CD4-positive, alpha-beta T cell treated with Interleukin-21 for 1 hour (primary cell): ENCODE results near the gene RASGEF1B.
"Not testable (repeated sequence)": the region's sequence is repeated elsewhere in the genome, so short reads cannot be mapped to it uniquely, and the experiment has no call there.

Experiments used
- DNase-seq: peaks from one replicate; pipeline ENCODE4 v3.0.0-alpha.2; 2020

RASGEF1B gene

DNA sequence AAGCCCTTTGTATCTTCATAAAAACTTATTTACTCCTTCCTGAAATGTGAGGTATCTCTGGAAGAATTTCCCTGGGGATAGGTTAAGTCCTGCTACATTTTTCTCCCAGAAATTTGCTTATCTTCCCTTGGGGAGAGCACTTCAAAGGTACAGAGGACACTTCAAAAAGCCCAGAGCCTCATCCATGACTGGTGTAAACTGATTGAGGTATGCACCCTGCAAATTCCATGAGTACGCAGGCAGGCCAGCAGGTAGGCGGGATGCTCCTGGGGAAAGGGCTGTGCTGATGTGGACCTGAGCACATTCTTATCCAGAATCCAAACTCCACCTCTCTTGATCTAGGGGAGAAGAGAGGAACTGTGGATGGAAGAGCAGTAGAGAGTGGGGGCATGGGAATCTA is 26.3 kb upstream of the RASGEF1B start:
- no peak for DNase-seq

DNA sequence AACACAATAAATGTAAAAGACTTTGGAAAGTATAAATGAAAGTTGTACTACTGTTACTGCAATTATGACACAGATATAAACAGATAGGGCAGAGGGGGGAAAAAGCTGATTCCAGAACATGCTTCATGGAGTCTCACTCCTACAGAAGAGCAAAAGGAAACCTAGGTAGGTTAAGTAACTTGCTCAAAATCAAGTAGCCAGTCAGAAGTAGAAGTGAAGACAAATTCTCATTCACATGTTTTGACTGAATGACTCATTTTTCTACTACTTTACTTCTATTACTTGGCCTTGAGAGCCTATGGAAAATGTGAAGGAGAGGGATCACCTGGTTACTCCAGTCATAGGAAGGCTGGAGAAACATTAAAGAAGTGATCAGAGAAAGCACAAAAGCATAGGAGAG is 23.6 kb upstream of the RASGEF1B start:
- no peak for DNase-seq

DNA sequence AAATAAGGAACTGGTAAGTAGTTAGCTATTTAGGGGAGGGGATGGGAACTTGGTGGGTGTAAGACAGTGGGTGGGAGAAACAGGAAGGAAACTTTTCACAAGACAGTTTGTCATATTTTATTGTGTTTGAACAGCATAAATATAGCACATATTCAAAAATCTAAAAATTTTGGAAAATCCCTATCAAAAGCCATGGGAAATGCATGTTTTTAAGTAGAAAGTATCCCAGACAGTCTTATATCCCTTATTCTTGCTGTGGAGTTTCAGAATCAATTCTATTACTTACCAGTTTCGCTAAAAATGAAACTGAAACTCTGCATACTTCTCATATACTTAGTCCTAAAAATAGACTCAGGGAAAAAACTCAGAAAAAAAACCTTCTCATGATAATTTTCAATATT is 22.3 kb upstream of the RASGEF1B start:
- peak; percentile 49 for DNase-seq

DNA sequence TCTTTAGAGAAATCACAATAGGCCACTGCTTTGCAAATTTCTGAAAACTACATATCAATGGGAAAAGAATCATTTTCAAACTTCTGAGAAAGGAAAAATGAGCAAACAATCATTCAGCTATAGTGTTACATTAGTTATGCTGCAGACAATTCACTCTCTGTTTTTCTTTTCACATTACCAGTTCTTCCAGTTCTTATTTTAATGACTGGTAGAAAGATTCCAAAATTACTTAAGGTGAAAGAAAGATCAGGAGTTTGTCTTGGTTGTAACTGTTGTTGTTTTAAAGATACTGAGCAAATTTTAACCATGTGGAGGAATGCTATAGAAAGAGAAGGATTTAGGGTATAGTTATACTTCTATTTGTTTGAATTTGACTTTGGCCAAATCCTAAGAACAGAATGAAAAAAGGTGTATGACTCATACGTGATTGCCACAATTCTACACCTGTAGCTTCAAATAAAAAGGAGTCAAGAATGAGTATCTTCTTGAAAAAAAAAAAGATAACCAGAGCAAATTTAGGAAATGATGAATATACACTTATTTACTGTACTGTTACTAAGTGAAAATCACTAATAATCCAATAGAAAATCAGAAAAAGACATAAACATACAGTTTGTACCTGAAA is 21.0 kb upstream of the RASGEF1B start:
- DNase-seq, result no peak

DNA sequence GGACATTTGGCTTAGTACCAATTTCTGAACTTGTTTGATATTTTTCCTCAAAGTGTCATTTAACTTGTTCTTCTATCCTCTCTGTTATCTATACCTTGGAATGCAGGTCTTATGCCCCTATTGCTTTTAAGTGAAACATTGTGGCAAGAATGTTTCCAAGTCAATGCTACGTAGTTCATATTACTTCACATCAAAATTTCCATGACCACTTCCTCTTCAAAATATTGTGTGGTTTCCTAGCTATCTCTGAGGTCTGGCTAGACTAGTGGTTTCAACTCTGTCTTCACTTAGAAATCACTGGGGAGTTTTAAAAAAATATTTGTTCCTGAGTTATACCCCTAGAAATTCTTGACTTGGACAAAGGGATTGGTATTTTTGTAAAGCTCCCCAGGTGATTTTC is 20.2 kb upstream of the RASGEF1B start:
- peak; percentile 88 for DNase-seq

DNA sequence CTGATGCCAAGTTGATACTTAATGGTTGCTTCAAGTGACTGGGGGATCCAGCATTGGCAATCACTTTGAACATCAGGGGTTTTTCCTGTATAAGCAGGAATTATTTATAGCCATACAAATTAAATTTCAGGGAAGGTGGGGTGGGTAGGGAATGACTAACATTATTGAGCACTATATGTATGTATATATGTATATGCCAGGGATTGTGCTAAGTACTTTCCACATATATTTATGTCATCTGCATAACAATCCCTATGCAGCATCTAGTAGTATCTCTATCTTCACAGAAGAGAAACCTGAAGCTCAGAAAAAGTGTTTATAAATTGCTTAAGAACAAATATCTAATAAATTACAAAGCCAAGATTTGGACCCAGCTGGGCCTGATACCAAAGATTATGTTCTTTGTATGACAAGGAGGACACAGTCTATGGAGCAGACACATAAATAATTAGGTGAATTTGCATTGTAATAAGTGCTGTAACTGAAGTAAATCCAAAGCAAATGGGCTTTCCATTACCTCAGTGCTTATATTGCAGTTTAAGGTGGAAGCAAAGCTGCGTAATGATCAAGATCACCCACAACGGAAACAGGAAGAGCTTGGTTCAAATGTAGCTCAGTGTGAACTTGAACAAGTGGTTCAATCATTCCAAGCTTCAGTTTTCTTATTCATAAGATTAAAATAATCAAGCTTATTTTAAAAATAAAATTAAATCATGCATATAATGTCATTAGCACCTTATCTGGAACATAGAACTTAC is 18.9 kb upstream of the RASGEF1B start:
- DNase-seq, result peak; percentile 57

DNA sequence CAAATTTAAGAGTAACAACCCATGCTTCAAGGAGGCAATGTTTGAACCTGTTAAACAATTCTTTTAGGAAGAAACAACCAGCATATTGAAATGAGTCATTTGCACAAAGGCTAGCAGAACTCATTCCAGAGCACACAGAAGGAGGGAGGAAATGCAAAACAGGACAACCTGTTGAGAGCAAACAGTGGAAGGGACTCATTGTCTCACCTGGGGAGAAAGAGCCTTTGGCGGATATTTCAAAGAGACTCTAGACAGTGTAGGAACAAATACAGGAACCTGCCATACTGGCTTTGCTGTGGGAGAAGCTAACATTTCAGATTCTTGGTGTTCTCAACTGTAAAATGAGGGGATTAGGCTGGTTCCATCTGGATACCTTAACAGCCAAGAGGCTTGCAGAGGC is 14.8 kb upstream of the RASGEF1B start:
- DNase-seq, result no peak

DNA sequence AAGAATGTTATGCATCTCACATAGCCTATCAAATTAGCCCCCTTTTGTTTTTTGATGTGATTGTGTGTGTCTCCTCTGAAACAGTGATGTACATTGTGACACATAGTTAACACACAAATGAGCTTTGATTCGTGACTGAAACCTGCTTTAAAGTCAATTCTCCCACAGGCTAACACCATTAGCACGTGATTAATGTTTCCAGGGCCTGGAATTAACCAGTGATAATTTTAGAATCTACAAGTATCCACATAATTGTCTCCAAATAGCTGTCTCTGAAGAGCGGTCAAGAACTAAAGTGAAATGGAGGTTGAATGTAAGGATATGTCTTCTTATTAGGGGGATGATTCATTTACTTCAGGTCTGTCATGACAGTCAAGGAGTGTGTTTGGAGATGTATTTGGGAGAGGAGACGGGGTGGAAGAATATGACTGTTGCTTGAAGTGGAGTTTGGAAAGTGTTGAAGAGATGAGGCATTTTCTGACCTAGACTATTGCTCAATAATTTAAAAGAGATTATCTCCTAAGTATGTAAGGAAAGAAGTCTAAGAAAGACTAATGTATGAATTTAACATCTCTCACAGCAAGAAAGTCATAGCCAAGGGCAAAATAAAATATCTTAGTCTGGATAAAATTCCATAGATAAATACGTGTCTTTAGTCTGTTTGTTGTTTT is 13.7 kb upstream of the RASGEF1B start:
- DNase-seq, result no peak

DNA sequence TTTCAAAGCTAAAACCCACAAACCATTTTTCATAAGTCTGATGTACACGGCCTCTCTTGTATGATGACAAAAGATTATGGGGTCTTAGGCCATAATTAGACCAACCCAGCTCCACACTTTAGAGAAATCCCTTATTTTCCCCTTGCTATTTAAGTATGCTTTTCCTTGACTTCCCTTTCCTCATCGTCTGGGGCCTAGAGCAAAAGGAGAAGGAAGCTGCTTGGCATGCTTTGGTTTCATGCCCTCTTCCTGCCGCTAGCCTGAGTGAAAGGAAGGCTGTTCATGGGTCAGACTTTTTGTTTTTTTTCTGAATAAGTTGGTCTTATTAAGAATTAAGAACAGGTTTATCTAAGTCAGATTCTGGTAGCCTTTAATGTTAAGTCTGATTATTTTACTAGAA is 10.6 kb upstream of the RASGEF1B start:
- DNase-seq, result no peak

DNA sequence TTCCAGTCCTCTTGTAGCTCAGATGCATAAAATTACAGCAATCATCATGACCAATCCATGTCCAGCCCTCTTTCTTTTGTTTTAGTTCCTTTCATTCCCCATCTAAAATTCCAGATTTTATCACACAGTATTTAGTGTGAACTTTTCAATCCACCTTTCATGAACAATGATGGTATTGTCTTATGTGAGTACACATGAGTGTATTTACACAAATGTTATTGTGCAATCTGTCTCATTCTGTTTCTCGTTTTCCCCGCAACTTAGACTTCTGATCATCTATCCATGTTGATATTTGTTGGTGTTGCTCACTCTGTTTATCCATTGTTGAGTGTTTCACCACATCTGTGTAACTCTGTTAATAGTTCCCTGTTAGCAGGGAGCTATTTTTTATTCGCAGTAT is 9.4 kb upstream of the RASGEF1B start:
- DNase-seq, result no peak

DNA sequence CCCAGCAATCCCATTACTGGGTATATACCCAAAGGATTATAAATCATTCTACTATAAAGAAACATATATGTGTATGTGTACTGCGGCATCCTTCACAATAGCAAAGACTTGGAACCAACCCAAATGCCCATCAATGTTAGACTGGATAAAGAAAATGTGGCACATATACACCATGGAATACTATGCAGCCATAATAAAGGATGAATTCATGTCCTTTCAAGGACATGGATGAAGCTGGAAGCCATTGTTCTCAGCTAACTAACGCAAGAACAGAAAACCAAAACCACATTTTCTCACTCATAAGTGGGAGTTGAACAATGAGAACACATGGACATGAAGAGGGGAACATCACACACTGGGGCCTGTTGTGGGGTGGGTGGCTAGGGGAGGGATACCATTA is 7.9 kb upstream of the RASGEF1B start:
- DNase-seq, result not testable (repeated sequence)

DNA sequence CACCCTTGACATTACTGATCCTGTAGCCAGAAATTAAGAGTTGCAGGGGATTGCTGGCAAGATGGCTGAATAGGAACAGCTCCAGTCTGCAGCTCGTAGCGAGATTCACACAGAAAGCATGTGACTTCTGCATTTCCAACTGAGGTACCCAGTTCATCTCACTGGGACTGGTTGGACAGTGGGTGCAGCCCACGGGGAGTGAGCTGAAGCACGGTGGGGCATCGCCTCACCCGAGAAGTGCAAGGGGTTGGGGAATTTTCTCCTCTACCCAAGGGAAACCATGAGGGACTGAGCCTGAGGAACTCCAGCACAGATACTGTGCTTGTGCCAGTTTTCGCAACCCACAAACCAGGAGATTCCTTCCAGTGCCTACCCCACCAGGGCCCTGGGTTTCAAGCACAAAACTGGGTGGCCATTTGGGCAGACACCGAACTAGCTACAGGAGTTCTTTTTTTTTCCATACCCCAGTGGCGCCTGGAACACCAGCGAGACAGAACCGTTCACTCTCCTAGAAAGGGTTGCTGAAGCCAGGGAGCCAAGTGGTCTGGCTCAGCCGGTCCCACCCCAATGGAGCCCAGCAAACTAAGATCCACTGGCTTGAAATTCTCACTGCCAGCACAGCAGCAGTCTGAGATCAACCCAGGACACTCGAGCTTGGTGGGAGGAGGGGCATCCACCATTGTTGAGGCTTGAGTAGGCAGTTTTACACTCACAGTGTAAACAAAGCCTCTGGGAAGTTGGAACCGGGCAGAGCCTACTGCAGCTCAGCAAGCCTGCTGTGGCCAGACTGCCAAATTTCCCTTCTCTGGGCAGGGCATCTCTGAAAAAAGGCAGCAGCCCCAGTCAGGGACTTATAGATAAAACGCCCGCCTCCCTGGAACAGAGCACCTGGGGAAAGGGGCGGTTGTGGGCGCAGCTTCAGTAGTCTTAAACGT is 1.9 kb upstream of the RASGEF1B start:
- not testable (repeated sequence) for DNase-seq

DNA sequence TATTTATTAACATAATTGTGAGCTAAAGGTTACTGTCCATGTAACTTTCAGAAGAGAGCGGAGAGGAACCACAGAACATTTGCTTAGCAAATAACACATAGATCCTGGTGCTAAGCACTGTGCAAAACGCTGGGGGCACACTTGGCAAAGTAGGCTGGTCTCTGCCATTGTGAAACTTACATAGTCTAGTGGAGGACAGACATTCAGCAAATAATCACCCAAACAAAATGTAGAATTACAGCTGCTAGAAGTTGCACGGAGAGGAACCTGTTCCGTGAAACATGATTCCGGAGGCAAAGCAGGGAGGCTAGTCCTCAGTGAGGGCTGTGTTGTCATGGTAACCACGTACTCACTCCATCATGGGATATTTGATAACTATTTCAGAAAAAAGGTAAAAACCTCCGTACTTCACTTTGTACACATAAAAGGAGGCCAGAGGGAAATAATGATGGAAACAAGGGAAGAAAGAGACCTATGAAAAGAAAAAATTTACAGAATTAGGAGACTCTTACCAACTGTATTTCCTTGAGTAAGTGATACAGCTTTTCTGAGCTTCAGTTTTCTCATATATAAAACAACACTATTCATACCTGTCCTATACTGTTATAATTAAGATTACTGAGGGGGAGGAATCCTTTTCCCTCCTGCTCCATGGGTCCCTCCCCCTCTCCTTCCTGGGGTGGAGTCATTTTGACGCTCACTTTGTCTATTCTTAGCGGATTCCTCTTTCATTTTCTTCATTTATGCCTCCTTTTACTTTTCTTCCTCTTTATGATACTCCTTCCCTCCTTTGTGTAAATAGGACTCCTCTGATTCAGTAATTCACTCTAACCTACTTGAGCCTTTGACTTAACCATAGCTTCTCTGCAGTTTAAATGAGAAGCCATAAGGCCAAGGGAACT is 825 bp upstream of the RASGEF1B start:
- peak; percentile 76 for DNase-seq

DNA sequence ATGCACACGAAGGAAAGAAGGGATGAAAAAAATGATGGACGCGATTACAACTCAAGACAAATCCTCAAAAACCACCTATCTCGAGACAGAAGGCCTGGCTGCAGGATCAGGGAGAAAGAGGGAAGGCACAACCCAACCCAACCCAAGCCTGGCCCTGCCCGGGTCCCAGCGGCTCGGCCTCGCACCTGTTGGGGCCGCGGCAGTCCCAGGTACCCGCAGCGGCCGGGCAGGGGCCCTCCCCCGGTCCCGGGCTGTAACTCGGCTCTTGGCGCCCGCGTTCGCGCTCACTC is 464 bp downstream of the RASGEF1B start:
- no peak for DNase-seq

DNA sequence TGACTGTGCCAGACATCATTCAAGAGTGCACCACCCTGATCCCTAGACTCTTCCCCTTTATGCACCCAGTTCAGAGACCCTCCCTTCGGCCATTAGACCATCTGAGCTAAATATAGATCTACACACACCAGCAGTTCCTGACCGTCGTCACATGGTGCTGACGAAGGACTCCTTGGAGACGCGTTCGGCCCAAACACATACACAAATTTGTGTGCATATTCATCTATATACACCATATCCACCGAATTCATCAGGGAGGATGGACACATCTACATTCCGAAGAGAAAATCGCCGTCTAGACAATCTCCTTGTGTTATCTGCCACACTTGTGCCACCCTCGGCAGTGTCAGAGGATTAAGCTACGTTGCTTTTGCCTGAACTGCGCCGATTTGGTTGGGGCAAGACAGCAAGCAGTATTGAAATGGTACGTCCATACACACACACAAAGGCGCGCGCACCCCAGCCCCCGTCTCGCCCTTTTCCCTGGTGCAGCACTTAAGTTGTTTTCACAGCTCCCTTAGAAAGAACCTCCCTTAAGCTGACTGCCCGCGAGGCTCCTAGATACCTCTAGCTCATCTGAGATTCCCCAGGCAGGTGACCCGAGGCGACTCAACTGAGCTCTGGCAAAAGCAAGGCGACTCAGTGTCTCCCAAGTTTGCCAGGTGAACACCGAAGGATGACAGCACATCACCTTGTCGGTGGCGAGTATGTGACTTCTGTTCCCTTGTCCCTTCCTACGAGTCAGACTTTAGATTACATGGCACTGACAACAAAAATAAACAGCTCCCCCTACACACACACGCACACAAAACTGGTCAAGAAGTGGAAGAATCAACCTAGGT is 1.0 kb downstream of the RASGEF1B start:
- DNase-seq, result peak; percentile 64

DNA sequence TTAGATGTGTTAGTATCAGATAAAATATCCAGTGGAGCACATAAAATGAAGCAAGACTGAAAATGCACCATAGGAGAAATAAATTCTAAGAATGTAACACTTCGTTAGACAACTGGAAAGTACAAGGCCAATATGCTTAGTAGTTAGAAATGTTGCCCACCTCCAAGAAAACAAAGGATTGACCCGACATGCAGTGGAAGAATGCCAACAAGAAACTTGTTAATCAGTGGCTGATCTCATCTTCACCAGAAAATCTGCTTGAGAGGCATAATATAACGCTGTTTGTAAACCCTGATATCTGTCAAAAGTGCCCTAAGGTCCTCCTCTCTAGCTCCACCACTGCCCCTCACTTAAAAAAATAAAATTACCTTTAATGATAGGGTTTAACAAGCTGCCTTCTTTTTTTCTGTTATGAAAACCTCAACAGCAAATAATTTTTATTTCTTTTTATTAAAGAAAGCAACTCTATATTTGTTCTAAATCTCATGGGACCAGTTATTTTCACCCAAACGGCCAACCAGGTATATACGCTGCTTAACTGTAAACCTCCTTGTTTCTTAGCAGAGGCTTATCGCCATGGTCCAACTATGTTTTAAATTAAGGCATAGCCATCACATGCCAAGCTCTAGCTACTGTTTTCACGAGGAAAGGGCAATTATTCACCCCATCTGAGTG is 1.8 kb downstream of the RASGEF1B start:
- no peak for DNase-seq

DNA sequence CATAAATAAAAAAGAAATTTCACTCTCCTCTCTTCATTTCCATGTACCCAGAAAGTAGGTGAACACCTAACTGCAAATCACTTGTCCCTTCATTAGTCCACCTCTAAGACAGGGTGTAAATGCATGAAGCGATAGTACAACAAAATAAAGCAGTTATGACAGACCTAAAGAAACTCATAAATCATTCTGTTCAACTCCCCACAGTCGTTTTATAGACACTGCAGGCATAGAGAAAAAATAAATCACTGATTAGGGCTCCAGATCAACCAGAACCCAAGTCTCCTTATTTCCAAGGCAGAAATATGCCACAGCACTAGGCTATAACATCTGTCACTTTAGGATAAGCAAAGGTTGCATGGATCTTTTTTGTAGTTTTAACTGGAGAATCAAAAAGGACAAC is 3.0 kb downstream of the RASGEF1B start:
- DNase-seq, result no peak

DNA sequence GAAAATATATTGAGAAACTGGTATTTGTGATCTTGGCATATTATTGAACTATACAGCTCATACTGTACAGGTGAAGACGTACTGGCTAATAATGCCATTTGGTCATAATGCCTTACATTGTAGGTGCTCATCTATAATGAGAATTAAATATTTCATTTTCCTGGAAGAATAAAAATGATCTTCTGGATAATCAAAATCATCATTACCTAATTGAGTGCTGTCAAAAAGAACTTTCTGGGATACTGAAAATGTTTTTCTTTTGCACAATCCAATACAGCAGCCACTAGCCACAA is 4.1 kb downstream of the RASGEF1B start:
- no peak for DNase-seq

DNA sequence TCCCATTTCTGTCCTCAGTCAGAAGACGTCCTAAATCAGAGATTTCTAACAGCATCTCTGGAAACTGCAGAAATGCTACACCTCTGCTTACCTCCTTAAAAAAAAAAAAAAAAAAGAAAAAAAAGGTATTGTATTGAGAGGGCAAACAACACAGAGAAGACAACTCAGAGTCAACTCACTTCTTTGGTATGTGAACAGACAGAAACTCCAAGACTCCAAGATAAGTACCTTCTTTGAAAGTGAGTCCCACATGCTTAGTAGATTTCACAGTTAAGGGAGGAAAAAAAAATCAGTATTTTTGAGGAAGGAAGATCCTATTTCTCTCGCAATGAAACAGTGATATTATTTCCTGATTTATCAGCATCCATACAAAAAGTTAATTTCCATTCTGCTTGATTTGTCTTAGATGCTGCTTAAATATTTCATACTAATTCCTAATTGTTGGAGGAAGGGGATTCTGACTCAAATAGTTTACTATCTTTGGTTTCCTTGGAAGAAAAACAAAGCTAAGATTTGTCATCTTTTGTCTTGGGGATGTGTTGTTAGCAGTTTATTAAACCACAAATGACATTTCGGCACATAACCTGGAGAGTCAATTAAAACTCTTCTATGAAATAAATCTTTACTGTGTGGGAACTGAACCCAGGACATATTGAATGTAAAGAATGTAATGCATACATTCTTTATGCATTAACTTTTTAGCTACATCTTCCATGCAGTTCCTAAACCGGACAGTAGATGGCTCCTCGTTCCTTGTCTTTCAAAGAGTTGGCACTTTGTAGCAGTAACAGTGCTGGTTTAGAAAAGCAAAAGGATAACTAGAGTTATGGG is 4.7 kb downstream of the RASGEF1B start:
- peak; percentile 84 for DNase-seq
